Mesothelial cell of epicardium (in vitro differentiated cells): ENCODE measurements around the gene TRIB2. TPM values are rescaled to one million over a fixed set of nuclear protein-coding genes. Genes with fewer than 3 reads are reported as not detected.

ENCODE experiments used
- DNase-seq, 2 experiments: peaks; one replicate each; pipeline ENCODE4 v3.0.0; 2021; ENCODE audit warnings: low spot score in 2 of 2; ENCODE audit not compliant: unreplicated experiment in 2 of 2
- H3K27ac Mint-ChIP-seq: 2 replicates; pipeline ENCODE4 v1.8.0; 2021; ENCODE audit warnings: mixed read lengths
- H3K27me3 Mint-ChIP-seq: 2 replicates; pipeline ENCODE4 v1.8.0; 2021; ENCODE audit warnings: low read depth, mixed read lengths
- H3K36me3 Mint-ChIP-seq: 2 replicates; pipeline ENCODE4 v1.8.0; 2021; ENCODE audit warnings: mixed read lengths
- H3K4me1 Mint-ChIP-seq: 2 replicates; pipeline ENCODE4 v1.8.0; 2021; ENCODE audit warnings: mixed read lengths
- H3K4me3 Mint-ChIP-seq: 2 replicates; pipeline ENCODE4 v1.8.0; 2021; ENCODE audit warnings: mild to moderate bottlenecking, moderate library complexity, mixed read lengths
- H3K9me3 Mint-ChIP-seq: 2 replicates; pipeline ENCODE4 v1.8.0; 2021; ENCODE audit warnings: mixed read lengths
- CTCF ChIP-seq: fragments of 200-600 bp; sonication (generic); IDR thresholded peaks from one replicate; pipeline ENCODE4 v1.5.0; 2021; ENCODE audit warnings: antibody characterized with exemption; ENCODE audit not compliant: unreplicated experiment
- total RNA-seq: library from RNA; stranded (reverse); gene quantifications from 3 replicates; pipeline ENCODE4 v1.2.1, GENCODE V29; 2021

TRIB2 gene
- total RNA-seq, 1 donor from 2014 or later: 25.4 TPM

- H3K27ac Mint-ChIP-seq: peak overlapping the region; percentile 79
- DNase-seq: no peak
- H3K36me3 Mint-ChIP-seq: peaks cover 4% of the 10 kb centered on the region
- TF ChIP-seq CTCF: no peak
- peak overlapping the region; percentile 93 for H3K4me3 Mint-ChIP-seq
- peaks cover 2% of the 10 kb centered on the region for H3K27me3 Mint-ChIP-seq
- no peaks in the 10 kb centered on the region for H3K9me3 Mint-ChIP-seq
- H3K4me1 Mint-ChIP-seq: peaks cover 57% of the 10 kb centered on the region
These were observed 2.1 kb downstream of the TRIB2 start for GRCh38 chr2:12718711-12719399.

- TF ChIP-seq CTCF: no peak
- Mint-ChIP-seq H3K27ac (peak overlapping the region; percentile 57), H3K4me3 (peak overlapping the region; percentile 93), H3K36me3 (peaks cover 10% of the 10 kb centered on the region), H3K4me1 (peaks cover 53% of the 10 kb centered on the region), H3K27me3 (peaks cover 2% of the 10 kb centered on the region), H3K9me3 (no peaks in the 10 kb centered on the region)
- no peak for DNase-seq
These were observed 2.9 kb downstream of the TRIB2 start for GRCh38 chr2:12719400-12720277.

GRCh38 chr2:12720278-12720620 lies 3.5 kb downstream of the TRIB2 start:
- no peak for DNase-seq
- H3K27ac Mint-ChIP-seq: no peak overlapping the region

GRCh38 chr2:12720754-12721378 lies 4.1 kb downstream of the TRIB2 start:
- TF ChIP-seq CTCF: no peak
- Mint-ChIP-seq H3K36me3 (peaks cover 20% of the 10 kb centered on the region), H3K4me1 (peaks cover 46% of the 10 kb centered on the region), H3K9me3 (no peaks in the 10 kb centered on the region), H3K4me3 (peak overlapping the region; percentile 93), H3K27me3 (peaks cover 2% of the 10 kb centered on the region), H3K27ac (no peak overlapping the region)
- DNase-seq: no peak

More at GRCh38 chr2:12720278-12720620, 3.5 kb downstream of the TRIB2 start:
- Mint-ChIP-seq H3K9me3 (no peaks in the 10 kb centered on the region), H3K36me3 (peaks cover 15% of the 10 kb centered on the region), H3K4me1 (peaks cover 50% of the 10 kb centered on the region), H3K4me3 (peak overlapping the region; percentile 93), H3K27me3 (peaks cover 2% of the 10 kb centered on the region)
- TF ChIP-seq CTCF: no peak

- Mint-ChIP-seq H3K9me3 (no peaks in the 10 kb centered on the region), H3K36me3 (peaks cover 28% of the 10 kb centered on the region), H3K27ac (peak overlapping the region; percentile 41), H3K4me3 (no peak overlapping the region), H3K27me3 (peaks cover 2% of the 10 kb centered on the region), H3K4me1 (peaks cover 43% of the 10 kb centered on the region)
- TF ChIP-seq CTCF: no peak
- no peak for DNase-seq
These were observed 5.1 kb downstream of the TRIB2 start for GRCh38 chr2:12721566-12722446.
